Hepatocyte (in vitro differentiated cells): Measurements from ENCODE around the gene CNDP1.

Experiments
- EZH2 ChIP-seq: fragments of 200-600 bp; sonication (generic); IDR thresholded peaks from 2 replicates; pipeline ENCODE4 v1.6.1; 2016; ENCODE audit warnings: antibody characterized with exemption, mild to moderate bottlenecking, borderline replicate concordance
- TF ChIP-seq, protein P1 (sequence below): fragments of 200-600 bp; sonication (generic); IDR thresholded peaks from 2 replicates; pipeline ENCODE4 v1.5.1; 2016; ENCODE audit warnings: antibody characterized with exemption, mild to moderate bottlenecking; ENCODE audit not compliant: poor library complexity

DNA sequence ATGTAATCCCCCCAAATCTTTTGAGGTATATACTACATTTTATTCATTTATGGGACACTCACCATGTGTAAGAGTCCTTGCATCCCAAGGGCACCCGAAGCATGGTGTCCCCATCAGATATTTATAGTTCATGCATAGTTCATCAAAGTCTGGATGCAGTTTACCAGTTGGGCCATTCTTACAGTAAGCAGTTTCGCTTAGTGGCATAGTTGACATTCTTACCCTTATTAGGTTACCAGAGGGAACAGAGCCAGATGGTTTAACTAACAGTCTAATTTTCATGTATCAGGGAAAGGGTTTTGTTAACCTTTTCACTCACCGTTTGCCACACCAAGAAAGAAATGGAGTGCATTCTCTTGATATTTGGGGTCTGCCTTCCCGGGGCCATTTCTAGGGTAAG is 70.5 kb downstream of the CNDP1 start:
- TF ChIP-seq, protein P1, sequence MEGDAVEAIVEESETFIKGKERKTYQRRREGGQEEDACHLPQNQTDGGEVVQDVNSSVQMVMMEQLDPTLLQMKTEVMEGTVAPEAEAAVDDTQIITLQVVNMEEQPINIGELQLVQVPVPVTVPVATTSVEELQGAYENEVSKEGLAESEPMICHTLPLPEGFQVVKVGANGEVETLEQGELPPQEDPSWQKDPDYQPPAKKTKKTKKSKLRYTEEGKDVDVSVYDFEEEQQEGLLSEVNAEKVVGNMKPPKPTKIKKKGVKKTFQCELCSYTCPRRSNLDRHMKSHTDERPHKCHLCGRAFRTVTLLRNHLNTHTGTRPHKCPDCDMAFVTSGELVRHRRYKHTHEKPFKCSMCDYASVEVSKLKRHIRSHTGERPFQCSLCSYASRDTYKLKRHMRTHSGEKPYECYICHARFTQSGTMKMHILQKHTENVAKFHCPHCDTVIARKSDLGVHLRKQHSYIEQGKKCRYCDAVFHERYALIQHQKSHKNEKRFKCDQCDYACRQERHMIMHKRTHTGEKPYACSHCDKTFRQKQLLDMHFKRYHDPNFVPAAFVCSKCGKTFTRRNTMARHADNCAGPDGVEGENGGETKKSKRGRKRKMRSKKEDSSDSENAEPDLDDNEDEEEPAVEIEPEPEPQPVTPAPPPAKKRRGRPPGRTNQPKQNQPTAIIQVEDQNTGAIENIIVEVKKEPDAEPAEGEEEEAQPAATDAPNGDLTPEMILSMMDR: no peak
- TF ChIP-seq EZH2: no peak
